ENCODE results near the gene DNAJC25. TPM values are rescaled to one million over a fixed set of nuclear protein-coding genes. Genes with fewer than 3 reads are reported as not detected.

The DNAJC25 gene
- total RNA-seq (ENCODE audit: low replicate concordance): 1.9 and 4.9 TPM in 2 replicates

DNA sequence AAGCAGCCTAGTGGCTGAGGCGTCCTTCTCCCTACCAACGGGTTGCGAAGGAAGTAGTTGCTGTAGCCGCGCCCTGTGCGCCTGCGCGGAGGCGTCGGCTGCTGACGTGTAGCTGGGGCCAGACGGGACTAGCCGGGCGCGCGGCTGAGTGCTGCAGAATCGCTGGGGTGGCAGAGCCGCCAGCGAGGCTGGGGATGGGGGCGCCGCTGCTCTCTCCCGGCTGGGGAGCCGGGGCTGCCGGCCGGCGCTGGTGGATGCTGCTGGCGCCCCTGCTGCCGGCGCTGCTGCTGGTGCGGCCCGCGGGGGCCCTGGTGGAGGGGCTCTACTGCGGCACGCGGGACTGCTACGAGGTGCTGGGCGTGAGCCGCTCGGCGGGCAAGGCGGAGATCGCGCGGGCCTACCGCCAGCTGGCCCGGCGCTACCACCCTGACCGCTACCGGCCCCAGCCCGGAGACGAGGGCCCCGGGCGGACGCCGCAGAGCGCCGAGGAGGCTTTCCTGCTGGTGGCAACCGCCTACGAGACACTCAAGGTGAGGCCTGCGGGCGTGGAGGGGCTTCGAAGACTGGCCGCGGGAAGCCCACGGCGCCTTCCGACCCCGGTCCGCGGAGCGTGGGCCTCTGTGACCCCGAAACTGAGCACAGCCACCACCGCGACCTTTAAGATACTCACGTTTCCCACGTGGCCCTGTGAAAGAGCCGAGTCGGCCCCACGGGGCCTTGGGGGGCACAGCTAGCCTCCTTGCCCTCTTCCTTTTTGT, at the start of gene DNAJC25:
Gene DNAJC25 (plus strand): TSS at position 121 of the 758 bp plus-strand sequence. CDS start 74 bp downstream, at position 195.

DNA sequence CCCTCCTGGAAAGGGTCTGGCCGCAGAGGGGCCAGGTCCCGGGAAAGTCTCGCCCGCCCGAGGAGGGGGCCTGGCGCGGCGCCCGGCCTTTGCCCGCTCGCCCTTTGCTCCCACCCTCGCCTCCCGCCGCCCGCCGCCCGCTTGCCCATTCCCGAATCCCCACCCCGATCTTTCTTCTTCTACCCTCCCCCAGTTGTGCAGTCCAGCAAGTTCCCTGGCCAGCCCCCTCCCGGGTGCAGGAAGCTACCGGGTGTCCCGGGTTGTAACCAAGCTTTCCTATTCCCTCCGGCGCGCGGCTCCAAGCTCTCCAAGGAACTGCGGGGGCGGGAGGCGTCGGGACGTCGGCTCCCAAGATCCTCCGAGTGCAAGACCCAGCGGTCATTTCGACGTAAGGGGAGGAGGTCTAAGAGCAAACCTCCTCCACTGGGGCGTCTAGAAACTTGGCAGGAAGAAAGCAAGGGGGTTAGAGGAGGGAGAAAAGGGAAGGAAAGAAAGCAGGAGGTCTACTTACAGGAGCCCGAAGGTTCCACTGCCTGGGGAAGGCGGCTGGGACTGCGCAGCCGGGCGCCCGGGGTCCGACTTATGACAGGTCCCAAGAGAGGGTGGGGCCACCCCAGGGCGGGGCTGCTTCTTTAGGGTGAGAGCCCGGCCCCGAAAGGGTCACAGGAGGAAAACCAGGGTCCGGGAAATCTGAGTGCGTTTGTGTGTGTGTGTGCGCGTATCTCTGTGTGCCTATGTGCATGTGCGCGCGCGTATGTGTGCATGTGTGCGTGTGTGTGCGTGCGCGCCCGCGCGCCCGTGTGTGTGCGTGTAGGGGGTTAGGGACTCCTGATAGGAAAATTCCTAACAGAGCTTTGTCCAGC, 31.8 kb upstream of the DNAJC25 start, which contains the start of gene PTGR1:
Gene PTGR1 (minus strand): TSS at position 556 of the 863 bp plus-strand sequence. CDS start 2,225 bp downstream, outside the sequence.

DNA sequence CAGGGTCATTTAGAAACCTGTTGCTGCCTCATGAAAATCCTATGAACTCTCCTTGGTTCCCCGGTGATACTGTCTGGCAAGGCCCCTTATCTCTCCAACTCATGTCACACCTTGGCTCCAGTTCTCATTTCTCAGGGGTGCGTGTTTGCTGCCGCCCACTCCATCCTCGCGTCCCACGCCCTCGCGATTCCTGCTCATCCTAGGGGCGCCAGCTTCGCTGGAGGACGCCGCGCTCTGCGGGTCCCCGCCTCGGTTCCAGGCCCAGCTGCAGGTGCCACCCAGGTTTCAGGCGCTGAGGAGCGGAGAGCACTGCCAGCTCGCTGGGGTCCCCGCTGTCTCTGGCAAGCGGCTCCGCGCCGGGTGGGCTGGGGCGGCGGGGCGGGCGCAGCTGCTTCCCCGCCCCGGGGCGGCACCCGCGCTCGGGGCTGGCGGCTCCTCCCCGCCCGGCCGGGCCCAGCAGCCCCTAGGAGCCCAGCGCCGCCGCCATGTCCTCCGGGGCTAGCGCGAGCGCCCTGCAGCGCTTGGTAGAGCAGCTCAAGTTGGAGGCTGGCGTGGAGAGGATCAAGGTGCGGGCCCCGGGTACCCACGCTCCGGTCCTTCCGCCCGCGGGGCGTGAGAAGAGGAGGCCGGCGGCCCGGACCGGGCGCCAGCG, 30.1 kb downstream of the DNAJC25 start, which contains the start of gene GNG10:
Gene GNG10 (plus strand): TSS at position 456 of the 652 bp plus-strand sequence. CDS start 30 bp downstream, at position 486.

Other genes with a start within 250 kb of the DNAJC25 start
- 56.9 and 81.3 TPM in 2 replicates for gene ECPAS, start 147.0 kb upstream of the DNAJC25 start, total RNA-seq (ENCODE audit: low replicate concordance)
- 0.60 and 2.3 TPM in 2 replicates for gene ZNF483, start 106.2 kb upstream of the DNAJC25 start, total RNA-seq (ENCODE audit: low replicate concordance)
- 37.2 and 52.6 TPM in 2 replicates for gene PTGR1, start 31.7 kb upstream of the DNAJC25 start, total RNA-seq (ENCODE audit: low replicate concordance)
- gene GNG10, start 30.3 kb downstream of the DNAJC25 start, total RNA-seq (ENCODE audit: low replicate concordance): 19.4 and 48.6 TPM in 2 replicates
- gene SHOC1, start 163.6 kb downstream of the DNAJC25 start, total RNA-seq (ENCODE audit: low replicate concordance): not detected in 2 replicates